ENCODE data around the gene DLGAP4. TPM values are rescaled to one million over a fixed set of nuclear protein-coding genes. Genes with fewer than 3 reads are reported as not detected.

Gene DLGAP4
- total and polyA plus RNA-seq, 9 of the 15 experiments (the other 6 are each of a cell fraction or from before 2014, with no cell fraction given): 0.31 to 34.1 (median 4.5) TPM

DNA sequence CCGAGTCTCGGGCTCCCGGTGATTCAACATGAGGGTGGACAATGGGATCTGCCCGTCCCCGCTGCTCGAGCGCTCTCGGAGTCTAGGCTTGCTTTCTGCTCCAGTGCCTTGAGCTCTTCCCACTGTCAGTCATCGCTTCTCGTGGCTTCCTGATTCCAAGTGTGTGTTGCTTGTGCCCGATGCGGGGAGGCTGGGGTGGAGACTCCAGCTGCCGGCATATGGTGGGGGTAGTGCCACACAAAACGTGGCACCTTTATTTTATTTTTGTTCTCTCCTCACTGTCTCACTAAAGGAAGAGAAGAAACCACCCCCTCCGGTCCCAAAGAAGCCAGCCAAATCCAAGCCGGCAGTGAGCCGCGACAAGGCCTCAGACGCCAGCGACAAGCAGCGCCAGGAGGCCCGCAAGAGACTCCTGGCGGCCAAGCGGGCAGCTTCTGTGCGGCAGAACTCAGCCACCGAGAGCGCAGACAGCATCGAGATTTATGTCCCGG lies 220.4 kb downstream of the DLGAP4 start (continued):
- TF ChIP-seq TCF7 (IDR thresholded peaks at IDR 0.05; ENCODE audit: borderline replicate concordance) (no peak), CREM (IDR thresholded peaks at IDR 0.05; ENCODE audit: low read depth) (no peak), NFE2 (IDR thresholded peaks at IDR 0.05; ENCODE audit: low read depth) (no peak), GTF2E2 (tag; IDR thresholded peaks at IDR 0.05) (no peak), BCOR (IDR thresholded peaks at IDR 0.05) (no peak)

DNA sequence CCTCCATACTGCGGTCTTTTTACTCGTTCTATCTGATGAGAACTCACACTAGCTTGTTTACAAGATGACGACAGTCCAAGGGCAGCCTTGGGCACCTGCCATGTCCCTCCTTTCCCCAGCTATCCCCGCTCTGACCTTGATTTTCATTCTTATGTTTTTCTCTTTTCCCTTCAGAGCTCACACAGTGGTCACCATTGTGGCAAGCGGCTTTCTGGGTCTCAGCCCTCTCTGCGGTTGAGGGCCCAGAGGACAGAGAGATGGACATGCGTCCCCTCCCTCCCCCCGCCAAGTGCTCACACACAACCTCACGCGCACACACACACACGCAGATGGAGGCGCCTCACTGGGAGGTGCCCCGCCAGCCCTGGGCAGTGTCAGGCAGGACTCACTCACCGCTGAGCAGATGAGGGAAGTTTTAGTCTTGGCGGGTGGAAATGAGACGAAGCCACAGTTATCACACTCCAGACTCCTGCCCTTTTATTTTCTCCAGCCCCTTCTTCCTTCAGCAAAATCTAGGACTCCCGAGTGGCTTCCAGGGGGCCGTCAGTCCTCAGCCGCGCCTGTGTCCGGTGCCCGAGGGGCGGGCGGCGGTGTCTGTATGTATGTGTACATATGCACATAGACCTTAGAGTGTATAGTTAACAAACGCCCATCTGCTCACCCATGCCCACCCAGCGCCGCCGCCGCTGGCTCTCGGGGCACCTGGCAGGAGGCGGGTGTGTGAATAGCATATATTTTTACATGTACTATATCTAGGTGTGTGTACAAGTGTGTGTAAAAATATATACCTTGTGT lies 221.4 kb downstream of the DLGAP4 start:
- in situ Hi-C loops (cut with MboI): no loop called here
- H4K20me1 ChIP-seq (replicated peaks; ENCODE audit: control insufficient read depth, insufficient read depth, low read length): 0 out of 2 replicates have a peak, but pooled peaks cover 3% of the 10 kb centered on the region
- TSS peak; percentile 52 for BruUV-seq (replicated peaks)
- no peaks in the 10 kb centered on the region for H3K9me3 ChIP-seq (replicated peaks; ENCODE audit: control insufficient read depth, insufficient read depth, low read depth, low read length)
- TF ChIP-seq POLR2G (IDR thresholded peaks at IDR 0.05; ENCODE audit: low read depth, low read length) (peak; percentile 11; the same call in 1 of the 2 replicates), ZBTB33 (CRISPR knock-in tag; IDR thresholded peaks at IDR 0.05) (peak; percentile 81), ZNF639 (CRISPR knock-in tag; conservative IDR thresholded peaks at IDR 0.05 in 1 of 2, IDR thresholded peaks at IDR 0.05 in 1 of 2) (no peak)
- no peaks in the 10 kb centered on the region for H3K9me1 ChIP-seq (ENCODE audit: control insufficient read depth, insufficient read depth, low read length)
- H3K4me1 ChIP-seq (replicated peaks in 1 of 2; ENCODE audit: control insufficient read depth in 2 of 2, insufficient read depth in 2 of 2, low read length in 2 of 2): no peaks in the 10 kb centered on the region; a peak in 1 of 5 replicates
- intact Hi-C loops (cut with micrococcal nuclease): no loop called here
- no peak overlapping the region for H3K4me3 ChIP-seq
- FAIRE-seq: no peak
- ChIA-PET POLR2A (interaction anchor here (1.2 kb wide), 1 partner anchor 467 kb away, joined by 4 read pairs; no protein-coding TSS in a partner anchor), CTCF (ENCODE audit: low intra/inter-chr PET ratio) (no interaction called here)
- ATAC-seq: no peak
- H3K79me2 ChIP-seq (ENCODE audit: control insufficient read depth, insufficient read depth, low read length): no peaks in the 10 kb centered on the region
- no peak overlapping the region for H3K27ac ChIP-seq (ENCODE audit: extremely low read depth, low read depth, low read length)
- no peak overlapping the region for H2AFZ ChIP-seq (ENCODE audit: low read depth, low read length)
- H3K27me3 ChIP-seq (ENCODE audit: control insufficient read depth in 2 of 2, insufficient read depth in 2 of 2, low read length in 2 of 2): no peaks in the 10 kb centered on the region; a peak in 1 of 5 replicates
- DNase-seq (ENCODE audit: extremely low read depth in 1 of 4, low spot score in 3 of 4): no peak
- no peak overlapping the region for H3K4me2 ChIP-seq (ENCODE audit: insufficient read depth, low read length)
- peaks cover 30% of the 10 kb centered on the region; the same call in 2 of the 3 replicates for H3K36me3 ChIP-seq (ENCODE audit: control insufficient read depth, insufficient read depth, low read length)
- 90% methylated on average over 24 of the region's 32 CpGs for WGBS (ENCODE audit: insufficient coverage, low coverage, missing lambda C conversion rate)
- H3K9ac ChIP-seq (ENCODE audit: insufficient read depth in 1 of 2, low read depth in 2 of 2, low read length in 2 of 2): no peak overlapping the region

All from K562 (cell line).